Measurements from ENCODE around the gene TEKTIP1. TPM values are rescaled to one million over a fixed set of nuclear protein-coding genes. Genes with fewer than 3 reads are reported as not detected.

The TEKTIP1 gene
- total and polyA plus RNA-seq, 10 of the 15 experiments (the other 5 are each of a cell fraction or from before 2014, with no cell fraction given): 0.18 to 2.6 (median 0.60) TPM; not detected in 5

- TF ChIP-seq NBN (IDR thresholded peaks at IDR 0.05) (0 out of 2 replicates have a peak, but pooled peaks have one; percentile 36), IKZF2 (IDR thresholded peaks at IDR 0.05) (no peak), YY1 (IDR thresholded peaks at IDR 0.05; ENCODE audit: low read depth, low read length) (peak; percentile 39; the same call in 1 of the 2 replicates), BCL3 (IDR thresholded peaks at IDR 0.05; ENCODE audit: borderline replicate concordance, insufficient read depth, low read depth, low read length, poor library complexity, severe bottlenecking) (no peak), SUZ12 (IDR thresholded peaks at IDR 0.05; ENCODE audit: unreplicated experiment) (no peak), ESRRA (IDR thresholded peaks at IDR 0.05; ENCODE audit: low read length) (no peak), NFIC (IDR thresholded peaks at IDR 0.05; ENCODE audit: low read depth, low read length) (no peak), SMC3 (IDR thresholded peaks at IDR 0.05; ENCODE audit: borderline replicate concordance, low read length) (no peak), MTA3 (IDR thresholded peaks at IDR 0.05; ENCODE audit: borderline replicate concordance, low read length) (no peak), SPI1 (IDR thresholded peaks at IDR 0.05; ENCODE audit: borderline replicate concordance, insufficient read depth, low read depth, low read length) (no peak), STAT1 (conservative IDR thresholded peaks at IDR 0.05) (no peak; the same call in 1 of the 2 replicates), IRF5 (IDR thresholded peaks at IDR 0.05; ENCODE audit: borderline replicate concordance) (no peak)
Measured at GRCh38 chr19:3557461-3558248, 18.7 kb downstream of the TEKTIP1 start, which contains the start of gene MFSD12 (continued).
